Stomach (tissue), 9 donors: ENCODE data around the gene EDIL3. TPM values are rescaled to one million over a fixed set of nuclear protein-coding genes. Genes with fewer than 3 reads are reported as not detected.

ENCODE experiments used
- DNase-seq, 2 donors: peaks; one replicate each; pipeline versions ENCODE4 v3.0.0 to v3.0.0-alpha.2; 2013 to 2019
- H3K27ac ChIP-seq, 5 donors: fragments of 200-600 bp in 4 of 5; sonication (generic) in 4 of 5; one replicate each; pipeline ENCODE4 v1.5.1; 2013 to 2019; ENCODE audit warnings: mild to moderate bottlenecking in 1 of 5, moderate library complexity in 1 of 5
- H3K27me3 ChIP-seq, 3 donors: fragments of 200-600 bp; sonication (generic); one replicate each; pipeline ENCODE4 v1.5.1; 2017 to 2019; ENCODE audit warnings: mixed run types in 1 of 3
- H3K36me3 ChIP-seq, 4 donors: fragments of 200-600 bp; sonication (generic); 1 replicate in 3 of 4; 2 replicates in 1 of 4; pipeline ENCODE4 v1.5.1; 2016 to 2019
- H3K4me1 ChIP-seq, 4 donors: fragments of 200-600 bp; sonication (generic); one replicate each; pipeline ENCODE4 v1.5.1; 2016 to 2019
- H3K4me3 ChIP-seq, 4 donors: fragments of 200-600 bp; sonication (generic) in 3 of 4; one replicate each; pipeline ENCODE4 v1.5.1; 2016 to 2019; ENCODE audit warnings: mild to moderate bottlenecking in 1 of 4
- H3K9me3 ChIP-seq, 4 donors: fragments of 200-600 bp; sonication (generic); one replicate each; pipeline ENCODE4 v1.5.1; 2016 to 2019
- EP300 ChIP-seq: sonication (generic); formaldehyde crosslinking; IDR thresholded peaks from one replicate; pipeline ENCODE4 v1.6.1; 2017; ENCODE audit warnings: antibody characterized with exemption
- POLR2A ChIP-seq, 4 donors: fragments of 450-650 bp; IDR thresholded peaks; one replicate each; pipeline ENCODE4 v1.6.1; 2016; ENCODE audit warnings: antibody characterized with exemption in 4 of 4, control low read depth in 2 of 4, mild to moderate bottlenecking in 1 of 4, moderate library complexity in 1 of 4
- POLR2AphosphoS5 ChIP-seq, 3 donors: sonication (generic); formaldehyde crosslinking; IDR thresholded peaks; one replicate each; pipeline ENCODE4 v1.6.1; 2016; ENCODE audit warnings: antibody characterized with exemption in 3 of 3
- WGBS, 5 donors: extraction: QIAGEN DNeasy Blood & Tissue Kit in 3 of 5; methylation state at CpG; one replicate each; pipeline versions ENCODE4 v1.1.5 to v1.1.7; 2013 to 2018; 5-methylcytosine and 5-hydroxymethylcytosine counted together
- intact Hi-C: fragments of 100-400 bp; cut with DNase I; formaldehyde crosslinking; loops from one replicate; pipeline ENCODE4 v1.15.1; 2023; ENCODE audit warnings: low total_unique reads
- polyA plus RNA-seq, 3 donors: library from polyadenylated mRNA; stranded (reverse); fragments of 200-250 nt; gene quantifications; one replicate each; pipeline ENCODE4 v1.2.3, GENCODE V29; 2013
- total RNA-seq, 5 donors: library from RNA; depleted of rRNA; stranded (reverse); fragments of >200 nt; gene quantifications; one replicate each; pipeline versions ENCODE4 v1.1.0 to v1.2.3, GENCODE V29; 2014 to 2016
- TF ChIP-seq, protein P1 (sequence below), 7 experiments: fragments of 450-650 bp in 4 of 7; fragments of 200-600 bp in 3 of 7; sonication (generic) in 3 of 7; IDR thresholded peaks; one replicate each; pipeline ENCODE4 v1.5.1; 2016 to 2019; ENCODE audit warnings: antibody characterized with exemption in 7 of 7, control low read depth in 2 of 7, mild to moderate bottlenecking in 1 of 7
- donor health status: healthy with polysubstance abuse.
- donor health status: Bipolar disorder and iron deficiency.
- donor health status: healthy.

The EDIL3 gene
- total and polyA plus RNA-seq, 8 donors = 2.3 to 75.0 (median 14.4) TPM

DNA sequence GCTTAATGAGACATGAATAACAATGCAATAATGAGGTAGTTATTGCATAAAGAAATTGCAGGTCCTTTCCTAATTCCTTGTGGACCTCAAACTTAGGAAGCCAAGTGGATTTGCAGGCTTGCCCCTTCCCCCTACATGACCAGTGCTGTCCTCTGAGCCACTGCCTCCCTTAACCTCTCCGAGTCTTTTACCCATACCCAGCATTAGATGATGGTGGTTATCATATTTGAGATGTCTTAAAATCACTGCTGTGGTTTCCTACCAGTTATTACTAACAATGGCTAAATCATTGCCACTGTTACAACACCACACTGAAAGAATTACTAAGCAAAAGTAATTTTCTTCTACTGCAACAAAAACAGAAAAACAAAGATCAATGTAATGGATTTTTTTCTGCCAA is 170.8 kb downstream of the EDIL3 start:
- intact Hi-C loops = no loop called here
- H3K4me1 ChIP-seq = no peaks in the 10 kb centered on the region
- H3K36me3 ChIP-seq = no peaks in the 10 kb centered on the region
- DNase-seq = no peak
- TF ChIP-seq POLR2AphosphoS5 (IDR thresholded peaks at IDR 0.05) (no peak), POLR2A (IDR thresholded peaks at IDR 0.05) (no peak), EP300 (no peak)
- TF ChIP-seq, protein P1, sequence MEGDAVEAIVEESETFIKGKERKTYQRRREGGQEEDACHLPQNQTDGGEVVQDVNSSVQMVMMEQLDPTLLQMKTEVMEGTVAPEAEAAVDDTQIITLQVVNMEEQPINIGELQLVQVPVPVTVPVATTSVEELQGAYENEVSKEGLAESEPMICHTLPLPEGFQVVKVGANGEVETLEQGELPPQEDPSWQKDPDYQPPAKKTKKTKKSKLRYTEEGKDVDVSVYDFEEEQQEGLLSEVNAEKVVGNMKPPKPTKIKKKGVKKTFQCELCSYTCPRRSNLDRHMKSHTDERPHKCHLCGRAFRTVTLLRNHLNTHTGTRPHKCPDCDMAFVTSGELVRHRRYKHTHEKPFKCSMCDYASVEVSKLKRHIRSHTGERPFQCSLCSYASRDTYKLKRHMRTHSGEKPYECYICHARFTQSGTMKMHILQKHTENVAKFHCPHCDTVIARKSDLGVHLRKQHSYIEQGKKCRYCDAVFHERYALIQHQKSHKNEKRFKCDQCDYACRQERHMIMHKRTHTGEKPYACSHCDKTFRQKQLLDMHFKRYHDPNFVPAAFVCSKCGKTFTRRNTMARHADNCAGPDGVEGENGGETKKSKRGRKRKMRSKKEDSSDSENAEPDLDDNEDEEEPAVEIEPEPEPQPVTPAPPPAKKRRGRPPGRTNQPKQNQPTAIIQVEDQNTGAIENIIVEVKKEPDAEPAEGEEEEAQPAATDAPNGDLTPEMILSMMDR (IDR thresholded peaks at IDR 0.05) = no peak
- WGBS, 5 donors = 76 to 100% (median 84%) methylated on average over 1 of the region's 1 CpG
- no peaks in the 10 kb centered on the region for H3K27me3 ChIP-seq
- H3K27ac ChIP-seq = no peak overlapping the region
- H3K9me3 ChIP-seq = no peaks in the 10 kb centered on the region
- H3K4me3 ChIP-seq = no peak overlapping the region

GRCh38 chr5:84213212-84213611 is 171.5 kb downstream of the EDIL3 start:
- WGBS, 5 donors = 36 to 68% (median 53%) methylated on average over 1 of the region's 1 CpG
- TF ChIP-seq, protein P1 (IDR thresholded peaks at IDR 0.05) = no peak
- no peak for TF ChIP-seq POLR2A (IDR thresholded peaks at IDR 0.05)
- no peak for DNase-seq

DNA sequence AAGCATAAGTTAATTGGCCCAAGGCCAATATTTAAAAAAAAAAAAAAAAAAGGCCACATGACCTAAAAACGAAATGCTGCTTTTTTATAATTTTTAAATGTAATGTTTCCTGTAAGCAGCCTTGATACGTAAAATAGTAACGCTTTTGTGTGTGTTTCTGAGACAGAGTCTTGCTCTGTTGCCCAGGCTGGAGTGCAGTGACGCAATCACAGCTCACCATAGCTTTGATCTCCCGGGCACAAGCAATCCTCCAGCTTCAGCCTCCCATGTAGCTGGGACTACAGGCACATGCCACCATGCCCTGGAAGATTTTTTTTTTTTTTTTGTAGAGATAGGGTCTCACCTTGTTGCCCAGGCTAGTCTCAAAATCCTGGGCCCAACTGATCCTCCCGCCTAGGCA is 179.9 kb downstream of the EDIL3 start:
- H3K4me1 ChIP-seq = no peaks in the 10 kb centered on the region
- H3K4me3 ChIP-seq = no peak overlapping the region
- 53 to 92% (median 72%) methylated on average over 6 of the region's 6 CpGs for WGBS, 5 donors
- H3K9me3 ChIP-seq = no peaks in the 10 kb centered on the region
- intact Hi-C loops = no loop called here
- no peak for DNase-seq
- H3K27me3 ChIP-seq = no peaks in the 10 kb centered on the region
- no peak overlapping the region for H3K27ac ChIP-seq
- TF ChIP-seq, protein P1 (IDR thresholded peaks at IDR 0.05) = no peak
- TF ChIP-seq EP300 (no peak), POLR2A (IDR thresholded peaks at IDR 0.05) (no peak), POLR2AphosphoS5 (IDR thresholded peaks at IDR 0.05) (no peak)
- no peaks in the 10 kb centered on the region for H3K36me3 ChIP-seq

More at GRCh38 chr5:84213212-84213611, 171.5 kb downstream of the EDIL3 start:
- H3K36me3 ChIP-seq = no peaks in the 10 kb centered on the region
- H3K27me3 ChIP-seq = no peaks in the 10 kb centered on the region
- intact Hi-C loops = no loop called here
- no peaks in the 10 kb centered on the region for H3K4me1 ChIP-seq
- H3K27ac ChIP-seq = no peak overlapping the region
- no peak overlapping the region for H3K4me3 ChIP-seq
- no peaks in the 10 kb centered on the region for H3K9me3 ChIP-seq

- H3K4me1 ChIP-seq = no peaks in the 10 kb centered on the region
- DNase-seq = no peak
- TF ChIP-seq POLR2A (IDR thresholded peaks at IDR 0.05) (no peak), EP300 (no peak), POLR2AphosphoS5 (IDR thresholded peaks at IDR 0.05) (no peak)
- TF ChIP-seq, protein P1 (IDR thresholded peaks at IDR 0.05) = no peak
- no peaks in the 10 kb centered on the region for H3K27me3 ChIP-seq
- intact Hi-C loops = no loop called here
- WGBS, 5 donors = 46 to 74% (median 56%) methylated on average over 1 of the region's 1 CpG
- no peak overlapping the region for H3K27ac ChIP-seq
- no peak overlapping the region for H3K4me3 ChIP-seq
- no peaks in the 10 kb centered on the region for H3K36me3 ChIP-seq
- no peaks in the 10 kb centered on the region for H3K9me3 ChIP-seq
These were observed 182.5 kb downstream of the EDIL3 start for GRCh38 chr5:84202136-84202535.
